Measurements from ENCODE around the gene PLEKHG7.

PLEKHG7 gene

GRCh38 chr12:92726850-92727249 lies 24.1 kb downstream of the PLEKHG7 start:
- no peaks in the 10 kb centered on the region for H3K9me3 ChIP-seq (ENCODE audit: insufficient read depth, low read length, severe bottlenecking)
- H3K4me2 ChIP-seq (ENCODE audit: insufficient read depth, low read length) = no peak overlapping the region
- H3K9ac ChIP-seq (ENCODE audit: low read depth, low read length) = no peak overlapping the region
- H3K4me3 ChIP-seq (ENCODE audit: low read depth in 1 of 2, low read length in 2 of 2) = no peak overlapping the region
- TF ChIP-seq CTCF (IDR thresholded peaks at IDR 0.05; ENCODE audit: borderline replicate concordance, extremely low read depth, low read length, poor library complexity, severe bottlenecking) (no peak), EZH2 (IDR thresholded peaks at IDR 0.05; ENCODE audit: borderline replicate concordance, low read depth, low read length, severe bottlenecking) (no peak)
- DNase-seq (no peak), ATAC-seq (ENCODE audit: insufficient read depth, low read depth) (no peak)
- H3K27ac ChIP-seq (ENCODE audit: low read length) = no peak overlapping the region
- no peaks in the 10 kb centered on the region for H3K4me1 ChIP-seq (ENCODE audit: insufficient read depth, low read length)
- H4K20me1 ChIP-seq (ENCODE audit: insufficient read depth, low read length) = no peaks in the 10 kb centered on the region
- H2AFZ ChIP-seq (ENCODE audit: low read depth, low read length) = no peak overlapping the region
- H3K79me2 ChIP-seq (ENCODE audit: insufficient read depth, low read length) = no peaks in the 10 kb centered on the region
- no peaks in the 10 kb centered on the region for H3K27me3 ChIP-seq (ENCODE audit: insufficient read depth, low read length, poor library complexity)
- H3K36me3 ChIP-seq (ENCODE audit: insufficient read depth, low read length) = no peaks in the 10 kb centered on the region

GRCh38 chr12:92729773-92730305 lies 27.1 kb downstream of the PLEKHG7 start:
- TF ChIP-seq CTCF (IDR thresholded peaks at IDR 0.05; ENCODE audit: borderline replicate concordance, extremely low read depth, low read length, poor library complexity, severe bottlenecking) (no peak), EZH2 (IDR thresholded peaks at IDR 0.05; ENCODE audit: borderline replicate concordance, low read depth, low read length, severe bottlenecking) (no peak)
- ATAC-seq (ENCODE audit: insufficient read depth, low read depth) (no peak), DNase-seq (no peak)
- no peaks in the 10 kb centered on the region for H4K20me1 ChIP-seq (ENCODE audit: insufficient read depth, low read length)
- H3K79me2 ChIP-seq (ENCODE audit: insufficient read depth, low read length) = no peaks in the 10 kb centered on the region
- no peaks in the 10 kb centered on the region for H3K27me3 ChIP-seq (ENCODE audit: insufficient read depth, low read length, poor library complexity)
- no peaks in the 10 kb centered on the region for H3K9me3 ChIP-seq (ENCODE audit: insufficient read depth, low read length, severe bottlenecking)
- H3K4me3 ChIP-seq (ENCODE audit: low read depth in 1 of 2, low read length in 2 of 2) = no peak overlapping the region
- no peak overlapping the region for H2AFZ ChIP-seq (ENCODE audit: low read depth, low read length)
- H3K4me2 ChIP-seq (ENCODE audit: insufficient read depth, low read length) = no peak overlapping the region
- H3K27ac ChIP-seq (ENCODE audit: low read length) = no peak overlapping the region
- no peaks in the 10 kb centered on the region for H3K4me1 ChIP-seq (ENCODE audit: insufficient read depth, low read length)
- no peaks in the 10 kb centered on the region for H3K36me3 ChIP-seq (ENCODE audit: insufficient read depth, low read length)
- no peak overlapping the region for H3K9ac ChIP-seq (ENCODE audit: low read depth, low read length)

GRCh38 chr12:92730758-92731157 lies 28.0 kb downstream of the PLEKHG7 start:
- H3K9me3 ChIP-seq (ENCODE audit: insufficient read depth, low read length, severe bottlenecking) = no peaks in the 10 kb centered on the region
- TF ChIP-seq EZH2 (IDR thresholded peaks at IDR 0.05; ENCODE audit: borderline replicate concordance, low read depth, low read length, severe bottlenecking) (no peak), CTCF (IDR thresholded peaks at IDR 0.05; ENCODE audit: borderline replicate concordance, extremely low read depth, low read length, poor library complexity, severe bottlenecking) (no peak)
- H3K4me2 ChIP-seq (ENCODE audit: insufficient read depth, low read length) = no peak overlapping the region
- no peak for DNase-seq
- no peak overlapping the region for H3K4me3 ChIP-seq (ENCODE audit: low read depth in 1 of 2, low read length in 2 of 2)
- no peak overlapping the region for H3K27ac ChIP-seq (ENCODE audit: low read length)
- no peaks in the 10 kb centered on the region for H3K4me1 ChIP-seq (ENCODE audit: insufficient read depth, low read length)
- no peak for ATAC-seq (ENCODE audit: insufficient read depth, low read depth)
- H2AFZ ChIP-seq (ENCODE audit: low read depth, low read length) = no peak overlapping the region
- no peaks in the 10 kb centered on the region for H3K36me3 ChIP-seq (ENCODE audit: insufficient read depth, low read length)
- H4K20me1 ChIP-seq (ENCODE audit: insufficient read depth, low read length) = no peaks in the 10 kb centered on the region
- no peaks in the 10 kb centered on the region for H3K79me2 ChIP-seq (ENCODE audit: insufficient read depth, low read length)
- H3K9ac ChIP-seq (ENCODE audit: low read depth, low read length) = no peak overlapping the region
- no peaks in the 10 kb centered on the region for H3K27me3 ChIP-seq (ENCODE audit: insufficient read depth, low read length, poor library complexity)

- H3K36me3 ChIP-seq (ENCODE audit: insufficient read depth, low read length) = no peaks in the 10 kb centered on the region
- no peak overlapping the region for H3K4me2 ChIP-seq (ENCODE audit: insufficient read depth, low read length)
- no peaks in the 10 kb centered on the region for H3K4me1 ChIP-seq (ENCODE audit: insufficient read depth, low read length)
- no peaks in the 10 kb centered on the region for H3K79me2 ChIP-seq (ENCODE audit: insufficient read depth, low read length)
- no peak overlapping the region for H2AFZ ChIP-seq (ENCODE audit: low read depth, low read length)
- H3K9ac ChIP-seq (ENCODE audit: low read depth, low read length) = no peak overlapping the region
- DNase-seq (no peak), ATAC-seq (ENCODE audit: insufficient read depth, low read depth) (no peak)
- no peaks in the 10 kb centered on the region for H3K9me3 ChIP-seq (ENCODE audit: insufficient read depth, low read length, severe bottlenecking)
- H4K20me1 ChIP-seq (ENCODE audit: insufficient read depth, low read length) = no peaks in the 10 kb centered on the region
- no peaks in the 10 kb centered on the region for H3K27me3 ChIP-seq (ENCODE audit: insufficient read depth, low read length, poor library complexity)
- TF ChIP-seq CTCF (IDR thresholded peaks at IDR 0.05; ENCODE audit: borderline replicate concordance, extremely low read depth, low read length, poor library complexity, severe bottlenecking) = no peak
- TF ChIP-seq EZH2 (IDR thresholded peaks at IDR 0.05; ENCODE audit: borderline replicate concordance, low read depth, low read length, severe bottlenecking) = no peak
- H3K27ac ChIP-seq (ENCODE audit: low read length) = no peak overlapping the region
- H3K4me3 ChIP-seq (ENCODE audit: low read depth in 1 of 2, low read length in 2 of 2) = no peak overlapping the region
These were observed 29.4 kb downstream of the PLEKHG7 start for GRCh38 chr12:92732216-92732615.
